K562 (cell line): ENCODE data around the gene WSCD1. TPM values are rescaled to one million over a fixed set of nuclear protein-coding genes. Genes with fewer than 3 reads are reported as not detected.

Experiments used
- ATAC-seq: fragments of 200-7000 bp; cut with Tn5 transposase; 3 replicates; pipeline ENCODE4 v1.9.1; 2020; ENCODE audit warnings: moderate library complexity
- BruUV-seq: library from RNA; stranded (reverse); fragments of 400-500 nt; replicated peaks from 2 replicates; lab custom pipeline; 2021; lab: Mats Ljungman, UMichigan
- CTCF ChIA-PET: fragments of 300-600 bp; formaldehyde crosslinking; extraction: SDS; loops from one replicate; lab custom pipeline; 2021; ENCODE audit warnings: low intra/inter-chr PET ratio; lab: Yijun Ruan, JAX
- POLR2A ChIA-PET: fragments of 300-600, 350-650 bp; sonication (Branson Sonifier 250); formaldehyde crosslinking; extraction: SDS; loops from one replicate; lab custom pipeline; 2021; ENCODE audit warnings: antibody characterized with exemption, inconsistent platforms; lab: Yijun Ruan, JAX
- DNase-seq, 4 experiments: peaks; one replicate each; pipeline versions ENCODE4 v3.0.0 to v3.0.0-alpha.2; 2011 to 2018; ENCODE audit warnings: low spot score in 3 of 4, mixed read lengths in 3 of 4; ENCODE audit errors: extremely low read depth in 1 of 4
- FAIRE-seq: peaks from 2 replicates; lab custom pipeline; 2011; peaks lifted over from hg19 to GRCh38; lab: Jason Lieb, UNC
- H2AFZ ChIP-seq: 2 replicates; pipeline ENCODE4 v1.6.0; 2011; ENCODE audit warnings: low read depth, low read length, control low read depth, inconsistent platforms
- H3K27ac ChIP-seq: fragments of 200-600 bp; 3 replicates; pipeline ENCODE4 v1.8.0; 2011; ENCODE audit warnings: low read depth, mild to moderate bottlenecking, control low read depth, inconsistent platforms, low read length, moderate library complexity, mixed read lengths; ENCODE audit errors: extremely low read depth
- H3K27me3 ChIP-seq, 2 experiments: fragments of 300-600 bp in 1 of 2; 2 replicates in 1 of 2; 3 replicates in 1 of 2; pipeline versions ENCODE4 v1.6.0 to v1.8.0; 2011; ENCODE audit warnings: inconsistent platforms in 2 of 2, low read length in 2 of 2, mild to moderate bottlenecking in 1 of 2, mixed read lengths in 1 of 2, moderate library complexity in 1 of 2; ENCODE audit not compliant: control insufficient read depth in 2 of 2, insufficient read depth in 2 of 2
- H3K36me3 ChIP-seq: fragments of 300-600 bp; 3 replicates; pipeline ENCODE4 v1.8.0; 2011; ENCODE audit warnings: mild to moderate bottlenecking, low read length, inconsistent platforms; ENCODE audit not compliant: control insufficient read depth, insufficient read depth
- H3K4me1 ChIP-seq, 2 experiments: fragments of 200-600 bp in 1 of 2; replicated peaks in 1 of 2; 2 replicates in 1 of 2; 3 replicates in 1 of 2; pipeline versions ENCODE4 v1.5.1 to v1.8.0; 2011; ENCODE audit warnings: inconsistent platforms in 2 of 2, low read length in 2 of 2, mild to moderate bottlenecking in 1 of 2, mixed read lengths in 1 of 2, moderate library complexity in 1 of 2; ENCODE audit not compliant: control insufficient read depth in 2 of 2, insufficient read depth in 2 of 2
- H3K4me2 ChIP-seq: 2 replicates; pipeline ENCODE4 v1.6.1; 2011; ENCODE audit warnings: low read length, control low read depth, inconsistent platforms, mixed read lengths; ENCODE audit not compliant: insufficient read depth
- H3K4me3 ChIP-seq: fragments of 200-600 bp; sonication (generic), shearing (Covaris generic); 2 replicates; pipeline ENCODE4 v1.5.1; 2016; ENCODE audit warnings: control low read depth, inconsistent platforms
- H3K79me2 ChIP-seq: fragments of 200-600 bp; 3 replicates; pipeline ENCODE4 v1.8.0; 2011; ENCODE audit warnings: low read length, inconsistent platforms; ENCODE audit not compliant: control insufficient read depth, insufficient read depth
- H3K9ac ChIP-seq, 2 experiments: 2 replicates each; pipeline versions ENCODE4 v1.6.0 to v1.6.1; 2011; ENCODE audit warnings: low read depth in 2 of 2, low read length in 2 of 2, control low read depth in 1 of 2, inconsistent platforms in 1 of 2, mild to moderate bottlenecking in 1 of 2, mixed read lengths in 1 of 2; ENCODE audit not compliant: insufficient read depth in 1 of 2
- H3K9me1 ChIP-seq: one replicate; pipeline ENCODE4 v1.6.0; 2011; ENCODE audit warnings: inconsistent platforms, mild to moderate bottlenecking, low read length, moderate library complexity; ENCODE audit not compliant: control insufficient read depth, insufficient read depth
- H3K9me3 ChIP-seq: replicated peaks from 2 replicates; pipeline ENCODE4 v1.5.1; 2011; ENCODE audit warnings: low read depth, low read length, inconsistent platforms; ENCODE audit not compliant: control insufficient read depth, insufficient read depth
- H4K20me1 ChIP-seq: replicated peaks from 2 replicates; pipeline ENCODE4 v1.6.1; 2011; ENCODE audit warnings: low read length, inconsistent platforms, mixed read lengths; ENCODE audit not compliant: control insufficient read depth, insufficient read depth
- ARID3B ChIP-seq: fragments of 250-450 bp; sonication (Bioruptor Pico); IDR thresholded peaks from 2 replicates; pipeline ENCODE4 v1.4.0; 2020; ENCODE audit warnings: borderline replicate concordance
- CUX1 ChIP-seq: fragments of 200-800 bp; sonication (Bioruptor generic); IDR thresholded peaks from 2 replicates; pipeline ENCODE4 v1.6.1; 2016; ENCODE audit warnings: missing genetic modification characterization, missing compliant biosample characterization
- MITF ChIP-seq: IDR thresholded peaks from 2 replicates; pipeline ENCODE4 v1.6.1; 2014; ENCODE audit warnings: antibody characterized with exemption
- TRIM24 ChIP-seq, 2 experiments: fragments of 450-650 bp; IDR thresholded peaks; 2 replicates each; pipeline ENCODE4 v1.6.1; 2016
- ZBTB34 ChIP-seq: fragments of 250-450 bp; sonication (Bioruptor Pico); IDR thresholded peaks from 2 replicates; pipeline ENCODE4 v1.8.0; 2021; ENCODE audit warnings: mild to moderate bottlenecking, moderate library complexity
- ZNF263 ChIP-seq: sonication (generic); formaldehyde crosslinking; IDR thresholded peaks from 2 replicates; pipeline ENCODE4 v1.8.0; 2022; ENCODE audit warnings: mild to moderate bottlenecking, missing genetic modification reagents, borderline replicate concordance
- ZNF282 ChIP-seq: sonication (generic); formaldehyde crosslinking; IDR thresholded peaks from 2 replicates; pipeline ENCODE4 v1.8.1; 2023; ENCODE audit warnings: missing genetic modification reagents
- WGBS: fragments of 100-300 bp; shearing (Covaris generic); methylation state at CpG from one replicate; pipeline ENCODE4 v1.1.6; 2016; ENCODE audit warnings: low coverage, mixed read lengths; ENCODE audit not compliant: insufficient coverage; ENCODE audit errors: missing lambda C conversion rate; 5-methylcytosine and 5-hydroxymethylcytosine counted together
- in situ Hi-C: fragments of 300-500 bp; cut with MboI; formaldehyde crosslinking; loops from 4 replicates; pipeline ENCODE4 v1.15.0; 2018; ENCODE audit warnings: inconsistent platforms, mixed read lengths
- intact Hi-C: fragments of 100-400 bp; cut with micrococcal nuclease; formaldehyde crosslinking; loops from 2 replicates; pipeline ENCODE4 v1.14.2; 2022
- polyA plus RNA-seq, 8 experiments: library from polyadenylated mRNA; depleted of rRNA in 4 of 8; stranded (reverse) in 5 of 8; unstranded in 3 of 8; fragments of >200 nt; fragmentation: Nextera tagmentation in 2 of 8; fragmentation: Illumina TruSeq in 1 of 8; extraction: Ambion mirVana in 2 of 8; extraction: Trizol in 1 of 8; gene quantifications; 2 replicates each; pipeline versions ENCODE4 v1.2.1 to v1.2.3, GENCODE V29; 2011 to 2014; ENCODE audit warnings: inconsistent platforms in 1 of 8, missing spikeins in 1 of 8
- total RNA-seq, 7 experiments: library from RNA; depleted of rRNA in 6 of 7; stranded (reverse); fragments of >200 nt in 6 of 7; fragmentation: Illumina TruSeq in 2 of 7; extraction: Trizol in 2 of 7; gene quantifications; 2 replicates each; pipeline versions ENCODE4 v1.2.1 to v1.2.3, GENCODE V29; 2011 to 2021; ENCODE audit warnings: low replicate concordance in 1 of 7

The WSCD1 gene
- total and polyA plus RNA-seq, 9 of the 15 experiments (the other 6 are each of a cell fraction or from before 2014, with no cell fraction given), result not detected

- Histone ChIP-seq H3K36me3 (no peaks in the 10 kb centered on the region), H3K27ac (no peak overlapping the region), H3K27me3 (no peaks in the 10 kb centered on the region; a peak in 1 of 5 replicates), H3K4me2 (no peak overlapping the region), H4K20me1 (no peaks in the 10 kb centered on the region), H3K9me1 (no peaks in the 10 kb centered on the region), H3K9ac (no peak overlapping the region), H2AFZ (no peak overlapping the region), H3K4me3 (no peak overlapping the region), H3K79me2 (no peaks in the 10 kb centered on the region), H3K9me3 (no peaks in the 10 kb centered on the region), H3K4me1 (no peaks in the 10 kb centered on the region)
- TF ChIP-seq ZNF263 (CRISPR knock-in tag), result no peak
- no peak for TF ChIP-seq CUX1 (CRISPR knock-in tag)
- no peak for TF ChIP-seq ARID3B (CRISPR knock-in tag)
- TF ChIP-seq MITF, result no peak
- no peak for TF ChIP-seq ZNF282 (CRISPR knock-in tag)
- TF ChIP-seq ZBTB34 (CRISPR knock-in tag), result no peak
- no peak for TF ChIP-seq TRIM24 (IDR thresholded peaks at IDR 0.05)
- intact Hi-C loops, result no loop called here
- CTCF ChIA-PET, result no interaction called here
- DNase-seq (no peak), ATAC-seq (no peak), FAIRE-seq (no peak)
- in situ Hi-C loops, result no loop called here
- POLR2A ChIA-PET, result no interaction called here
- BruUV-seq, result no TSS peak
- WGBS, result 4% methylated on average over 8 of the region's 11 CpGs
Measured at GRCh38 chr17:6137716-6138502, 67.7 kb downstream of the WSCD1 start.
